Left lung (tissue), 10 donors: ENCODE results near the gene SUMO3. TPM values are rescaled to one million over a fixed set of nuclear protein-coding genes. Genes with fewer than 3 reads are reported as not detected.

Source experiments
- ATAC-seq: fragments of 200-7000 bp; cut with Tn5 transposase; one replicate; pipeline ENCODE4 v1.9.1; 2020; ENCODE audit warnings: moderate library complexity
- DNase-seq, 4 donors: peaks; one replicate each; pipeline ENCODE4 v3.0.0-alpha.2; 2013 to 2020
- H3K27ac ChIP-seq, 2 donors: fragments of 200-600 bp; sonication (generic) in 1 of 2; one replicate each; pipeline versions ENCODE4 v1.5.0 to v1.8.0; 2020 to 2021
- H3K27me3 ChIP-seq, 2 donors: fragments of 200-600 bp; sonication (generic) in 1 of 2; one replicate each; pipeline versions ENCODE4 v1.5.0 to v1.8.0; 2020 to 2021
- H3K36me3 ChIP-seq, 2 donors: fragments of 200-600 bp; sonication (generic) in 1 of 2; one replicate each; pipeline versions ENCODE4 v1.5.0 to v1.8.0; 2020 to 2021
- H3K4me1 ChIP-seq, 2 donors: fragments of 200-600 bp; one replicate each; pipeline ENCODE4 v1.8.0; 2021
- H3K4me3 ChIP-seq, 2 donors: fragments of 200-600 bp; sonication (generic) in 1 of 2; one replicate each; pipeline versions ENCODE4 v1.5.0 to v1.8.0; 2020 to 2021; ENCODE audit warnings: mild to moderate bottlenecking in 1 of 2
- H3K9me3 ChIP-seq, 2 donors: fragments of 200-600 bp; sonication (generic) in 1 of 2; one replicate each; pipeline versions ENCODE4 v1.5.0 to v1.8.0; 2020 to 2021
- CTCF ChIP-seq, 2 donors: fragments of 200-600 bp; sonication (generic) in 1 of 2; IDR thresholded peaks; one replicate each; pipeline versions ENCODE4 v1.5.0 to v1.8.0; 2021; ENCODE audit warnings: antibody characterized with exemption in 2 of 2
- intact Hi-C, 2 donors: fragments of 100-400 bp; cut with DNase I; formaldehyde crosslinking; loops; one replicate each; pipeline versions ENCODE4 v1.11.2 to v1.14.2; 2022
- polyA plus RNA-seq, 6 donors: library from polyadenylated mRNA; unstranded; fragments of 120-200 nt; gene quantifications; one replicate each; pipeline ENCODE4 v1.2.1, GENCODE V29; 2013; ENCODE audit not compliant: insufficient read length in 6 of 6
- total RNA-seq, 2 donors: library from RNA; stranded (reverse); fragmentation: NEBNext Ultra II Directional; extraction: Animal tissue kit (Norgen Biotek cat#: 25700); gene quantifications; one replicate each; pipeline ENCODE4 v1.2.1, GENCODE V29; 2021
- donor health status: DM: no; HTN: yes; CAD: no.
- donor health status: DM: no; HTN: no; CAD: no.

The SUMO3 gene
- total and polyA plus RNA-seq, 8 donors, result 92.4 to 136 (median 118) TPM

GRCh38 chr21:44800971-44801467, 16.8 kb downstream of the SUMO3 start:
- peak; percentile 49 for ATAC-seq
- intact Hi-C loops, result no loop called here
- Histone ChIP-seq H3K27ac (peak overlapping the region; percentile 60 to 75), H3K4me3 (peak overlapping the region; percentile 94 to 98), H3K36me3 (peaks cover 0 to 47% of the 10 kb centered on the region in 2 donors), H3K4me1 (peaks cover 14 to 42% of the 10 kb centered on the region in 2 donors), H3K27me3 (no peaks in the 10 kb centered on the region), H3K9me3 (no peaks in the 10 kb centered on the region)
- DNase-seq, result no peak
- TF ChIP-seq CTCF (IDR thresholded peaks at IDR 0.05), result peak in 1 of 2 donors; percentile 6

DNA sequence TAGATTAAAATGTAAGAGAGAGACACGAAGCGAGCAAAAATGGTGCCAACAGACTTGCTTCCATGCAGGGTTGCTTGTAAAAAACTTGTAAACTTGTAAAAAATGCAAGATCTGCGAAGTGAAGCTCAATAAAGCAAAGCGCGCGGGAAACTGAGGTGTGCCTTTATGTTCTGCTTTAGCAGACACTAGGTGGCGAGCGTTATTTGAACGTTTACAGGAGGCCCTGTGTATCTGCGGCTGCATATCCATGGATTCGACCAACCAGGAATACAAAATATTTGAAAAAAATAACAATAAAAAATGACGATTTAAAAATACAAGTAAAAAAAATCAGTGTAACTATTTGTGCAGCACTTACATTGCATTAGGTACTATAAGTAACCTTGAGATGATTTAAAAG, 17.8 kb downstream of the SUMO3 start:
- peak overlapping the region; percentile 94 to 98 for H3K4me3 ChIP-seq
- ATAC-seq, result peak; percentile 43
- no peaks in the 10 kb centered on the region for H3K9me3 ChIP-seq

DNA sequence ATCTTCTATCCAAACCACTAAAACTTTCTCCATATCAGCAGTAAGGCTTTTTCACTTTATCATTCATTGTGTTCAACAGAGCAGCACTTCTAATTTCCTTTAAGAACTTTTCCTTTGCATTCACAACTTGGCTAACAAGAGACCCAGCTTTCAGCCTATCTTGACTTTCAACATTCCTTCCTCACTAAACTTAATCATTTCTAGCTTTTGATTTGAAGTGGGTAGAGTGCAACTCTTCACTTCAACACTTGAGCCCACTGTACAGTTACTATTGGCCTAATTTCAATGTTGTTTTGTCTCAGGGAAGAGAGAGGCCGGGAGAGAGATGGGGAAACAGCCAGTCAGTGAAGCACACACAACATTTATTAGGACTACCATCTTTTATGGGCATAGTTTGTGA, 18.2 kb downstream of the SUMO3 start:
- Histone ChIP-seq H3K4me1 (peaks cover 14 to 42% of the 10 kb centered on the region in 2 donors), H3K27me3 (no peaks in the 10 kb centered on the region), H3K27ac (no peak overlapping the region), H3K36me3 (peaks cover 0 to 35% of the 10 kb centered on the region in 2 donors), H3K4me3 (no peak overlapping the region), H3K9me3 (no peaks in the 10 kb centered on the region)
- no peak for TF ChIP-seq CTCF (IDR thresholded peaks at IDR 0.05)
- intact Hi-C loops, result no loop called here
- peak in 1 of 4 donors; percentile 61 for DNase-seq
- ATAC-seq, result peak; percentile 33

More for the DNA sequence above, 17.8 kb downstream of the SUMO3 start:
- DNase-seq, result no peak
- intact Hi-C loops, result no loop called here
- TF ChIP-seq CTCF (IDR thresholded peaks at IDR 0.05), result no peak
- peaks cover 14 to 42% of the 10 kb centered on the region in 2 donors for H3K4me1 ChIP-seq
- H3K27ac ChIP-seq, result no peak overlapping the region
- no peaks in the 10 kb centered on the region for H3K27me3 ChIP-seq
- H3K36me3 ChIP-seq, result peaks cover 0 to 40% of the 10 kb centered on the region in 2 donors

GRCh38 chr21:44797775-44798174, 20.1 kb downstream of the SUMO3 start:
- intact Hi-C loops, result no loop called here
- DNase-seq (no peak), ATAC-seq (no peak)
- TF ChIP-seq CTCF (IDR thresholded peaks at IDR 0.05), result no peak
- Histone ChIP-seq H3K36me3 (peaks cover 0 to 26% of the 10 kb centered on the region in 2 donors), H3K4me1 (peaks cover 19 to 50% of the 10 kb centered on the region in 2 donors), H3K9me3 (no peaks in the 10 kb centered on the region), H3K4me3 (no peak overlapping the region), H3K27ac (no peak overlapping the region), H3K27me3 (no peaks in the 10 kb centered on the region)

- no peak overlapping the region for H3K27ac ChIP-seq
- peaks cover 0 to 37% of the 10 kb centered on the region in 2 donors for H3K36me3 ChIP-seq
- intact Hi-C loops, result no loop called here
- no peak overlapping the region for H3K4me3 ChIP-seq
- H3K4me1 ChIP-seq, result peaks cover 12 to 46% of the 10 kb centered on the region in 2 donors
- DNase-seq (no peak), ATAC-seq (no peak)
- no peaks in the 10 kb centered on the region for H3K27me3 ChIP-seq
- no peaks in the 10 kb centered on the region for H3K9me3 ChIP-seq
- no peak for TF ChIP-seq CTCF (IDR thresholded peaks at IDR 0.05)
These were observed 22.5 kb downstream of the SUMO3 start for GRCh38 chr21:44795342-44795741.
